GM18861 (cell line): Measurements from ENCODE around the gene ANKS3.

ENCODE experiments used
- ATAC-seq: cut with Tn5 transposase; IDR thresholded peaks from one replicate; pipeline ENCODE4 v1.9.1; 2021; ENCODE audit not compliant: unreplicated experiment

Gene ANKS3

DNA sequence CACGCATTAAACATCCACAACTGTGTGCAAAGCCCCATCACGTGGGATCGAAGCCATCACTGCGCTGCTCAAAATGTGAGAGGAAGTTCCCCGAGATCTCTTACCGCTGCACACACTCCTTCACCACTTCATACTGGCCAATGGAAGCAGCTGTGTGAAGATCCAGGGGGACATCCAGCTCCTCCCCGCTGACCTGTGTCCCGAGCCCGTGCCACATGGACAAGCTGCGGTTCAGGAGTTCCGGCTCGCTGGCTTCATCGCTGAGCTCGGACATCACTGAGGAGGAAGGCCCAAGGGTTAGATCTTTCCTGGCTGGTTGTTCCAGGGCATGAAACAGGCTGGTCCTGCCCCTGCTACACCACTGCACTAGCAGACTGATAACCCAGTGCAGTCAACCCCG is 4.2 kb downstream of the ANKS3 start:
- ATAC-seq: no peak

DNA sequence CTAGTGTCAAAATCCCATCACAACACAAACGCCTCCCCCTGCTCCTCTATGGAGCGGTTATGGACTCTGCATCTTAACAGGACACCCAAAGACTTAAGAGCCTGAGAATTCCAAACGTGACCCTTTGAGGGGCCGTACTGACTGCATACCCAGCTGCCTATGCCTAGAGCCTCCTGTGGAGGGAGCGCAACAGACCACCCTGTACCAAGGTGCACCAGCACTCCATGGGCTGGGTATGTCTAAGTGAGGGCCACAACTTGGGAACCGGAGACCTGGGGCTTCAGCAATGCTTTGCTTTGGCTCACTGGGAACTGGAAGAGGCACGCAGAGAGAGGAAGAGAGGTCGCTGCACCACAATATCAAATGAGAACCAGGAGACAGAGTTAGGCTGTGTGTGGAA is 5.4 kb downstream of the ANKS3 start:
- no peak for ATAC-seq

DNA sequence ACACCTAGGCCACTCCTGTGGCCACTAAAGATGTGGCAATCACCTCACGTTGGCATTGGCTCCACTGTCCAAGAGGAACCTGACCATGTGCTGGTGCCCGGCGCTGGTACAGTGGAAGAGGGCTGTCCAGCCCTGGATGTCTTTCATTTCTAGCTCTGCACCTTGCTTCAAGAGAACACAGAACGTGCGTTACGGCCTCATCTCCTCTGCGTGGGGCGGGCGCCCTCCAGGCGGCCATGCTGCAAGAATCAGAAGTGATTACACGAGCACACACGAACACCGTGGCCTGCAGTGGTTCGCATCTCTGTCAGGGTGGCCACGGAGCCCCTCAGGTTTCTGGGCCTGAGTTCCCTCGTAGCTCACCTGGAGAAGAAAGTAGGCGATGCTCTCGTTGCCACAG is 7.5 kb downstream of the ANKS3 start:
- ATAC-seq: no peak

DNA sequence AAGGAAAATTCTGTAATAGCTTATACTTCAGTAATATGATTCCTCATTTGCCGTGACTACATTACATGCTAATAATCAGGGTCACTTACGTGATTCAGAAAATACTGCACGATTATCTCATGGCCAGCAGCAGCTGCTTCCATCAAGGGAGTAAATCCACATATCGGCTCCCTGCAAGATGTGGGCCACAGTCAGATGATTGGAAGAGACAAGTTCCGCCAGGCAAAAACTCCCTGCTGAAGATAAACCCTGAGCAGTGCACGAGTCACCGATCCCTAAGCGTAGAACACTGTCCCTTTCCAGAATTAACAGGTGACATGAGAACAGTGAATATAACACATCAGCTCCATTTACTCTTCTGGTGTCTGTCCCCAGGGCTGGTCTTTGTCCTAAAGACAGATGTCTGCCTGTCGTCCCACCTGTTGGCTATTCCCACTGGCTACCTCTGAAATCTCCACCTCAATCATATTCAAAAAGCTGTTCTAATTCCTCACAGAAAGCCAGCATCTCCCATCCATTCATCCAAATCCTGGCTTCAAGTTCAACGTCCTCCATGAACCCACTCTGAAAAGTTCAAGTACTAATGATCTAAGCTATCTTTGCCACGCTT is 9.3 kb downstream of the ANKS3 start:
- ATAC-seq: no peak

DNA sequence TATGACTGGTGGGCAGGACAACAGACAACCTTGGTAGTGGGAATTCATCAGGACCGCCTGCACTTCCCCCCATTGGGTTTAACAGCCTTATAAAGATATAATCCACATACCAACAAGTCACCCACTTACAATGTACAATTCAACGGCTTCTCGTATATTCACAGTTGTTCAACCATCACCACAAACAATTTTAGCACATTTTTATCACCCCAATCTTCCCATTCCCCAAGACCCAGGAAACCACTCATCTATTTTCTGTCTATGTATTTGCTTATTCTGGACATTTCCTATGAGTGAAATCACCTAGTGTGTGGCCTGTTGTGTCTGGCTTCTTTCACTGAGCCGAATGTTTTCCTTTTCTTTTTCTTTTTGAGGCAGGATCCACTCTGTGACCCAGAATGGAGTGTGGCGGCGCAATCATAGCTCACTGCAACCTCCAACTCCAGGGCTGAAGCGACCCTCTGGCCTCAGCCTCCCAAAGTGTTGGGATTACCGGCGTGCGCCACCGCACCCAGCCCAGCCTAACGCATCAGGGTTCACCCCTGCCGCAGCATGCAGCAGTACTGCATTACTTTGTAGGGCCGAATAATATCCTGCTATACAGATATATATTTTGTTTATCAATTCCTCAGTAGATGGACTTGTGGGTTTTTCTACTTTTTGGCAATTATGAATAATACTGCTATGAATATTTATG is 10.9 kb downstream of the ANKS3 start:
- no peak for ATAC-seq

DNA sequence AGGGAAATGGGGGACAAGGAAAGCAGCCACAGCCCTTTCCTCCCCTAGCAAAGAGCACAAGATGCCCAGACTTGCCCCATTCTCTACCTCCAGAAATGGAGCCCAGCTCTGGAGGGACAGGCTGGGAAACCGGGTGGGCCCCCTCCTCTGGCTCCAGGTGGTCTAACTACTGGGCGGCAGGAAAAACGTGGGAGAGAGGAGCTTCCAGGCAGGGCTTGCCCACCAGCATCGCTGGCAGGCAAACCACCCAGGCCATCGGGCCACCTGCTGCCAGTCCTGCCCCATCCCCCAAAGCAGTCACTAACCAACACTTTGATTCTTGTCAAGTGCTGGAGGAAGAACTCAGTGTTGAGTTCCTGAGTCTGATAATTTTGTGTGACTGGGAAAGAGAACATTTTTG is 15.6 kb downstream of the ANKS3 start:
- ATAC-seq: no peak

DNA sequence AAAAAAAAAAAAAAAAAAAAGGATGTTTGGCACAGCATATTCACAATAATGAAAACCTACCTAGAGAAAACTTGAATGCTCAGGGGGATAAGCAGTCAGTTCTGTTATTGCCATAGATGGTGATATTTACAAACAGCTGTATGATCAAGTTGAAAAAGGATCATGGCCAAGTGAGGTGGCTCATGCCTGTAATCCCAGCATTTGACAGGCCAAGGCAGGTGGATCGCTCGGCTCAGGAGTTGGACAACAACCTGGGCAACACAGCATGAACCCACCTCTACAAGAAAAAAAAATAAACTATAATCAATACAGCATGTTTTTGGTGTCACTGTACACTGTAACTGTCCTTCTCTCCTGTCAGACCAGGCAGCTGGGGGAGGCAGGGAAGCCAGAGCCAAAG is 19.1 kb downstream of the ANKS3 start:
- no peak for ATAC-seq

DNA sequence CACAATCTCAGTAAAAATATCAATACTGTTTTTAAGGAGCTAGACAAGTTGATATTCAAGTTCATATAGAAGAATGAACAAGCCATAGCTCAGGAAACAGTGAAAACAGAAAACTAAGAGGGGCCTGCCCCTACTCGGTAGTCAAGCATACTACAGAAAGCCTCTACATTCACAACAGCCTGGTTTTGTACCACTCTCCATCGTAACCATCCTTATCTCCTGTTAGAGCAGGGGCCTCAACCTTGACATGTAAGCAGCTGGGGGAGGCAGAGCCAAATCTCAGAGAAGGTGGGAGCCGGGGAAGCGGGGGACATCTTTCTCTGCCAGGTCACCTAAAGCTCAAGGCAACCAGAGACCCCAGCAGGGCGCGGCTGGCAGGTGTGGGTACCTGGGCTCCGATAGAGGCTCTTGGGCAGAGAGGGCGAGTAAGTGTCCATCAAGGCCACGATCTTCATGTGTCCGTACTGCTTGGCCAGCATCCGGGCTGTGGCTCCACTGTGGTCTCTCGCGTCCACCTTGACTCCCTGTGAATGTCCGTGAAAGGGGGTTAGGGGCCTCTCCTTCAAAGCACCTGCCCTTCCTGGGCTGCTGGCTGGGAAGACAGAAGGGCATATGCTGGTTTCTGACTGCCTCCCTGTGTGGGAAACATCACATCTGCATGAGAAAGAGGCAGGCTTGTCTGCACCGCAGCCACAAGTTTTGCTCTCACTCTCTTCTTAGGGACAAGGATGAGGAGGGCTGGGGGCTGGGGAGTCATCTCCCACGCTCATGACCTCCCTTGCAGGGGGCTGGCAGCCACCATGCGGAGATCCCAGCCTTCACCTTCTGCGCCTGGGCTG is 20.2 kb downstream of the ANKS3 start:
- no peak for ATAC-seq

DNA sequence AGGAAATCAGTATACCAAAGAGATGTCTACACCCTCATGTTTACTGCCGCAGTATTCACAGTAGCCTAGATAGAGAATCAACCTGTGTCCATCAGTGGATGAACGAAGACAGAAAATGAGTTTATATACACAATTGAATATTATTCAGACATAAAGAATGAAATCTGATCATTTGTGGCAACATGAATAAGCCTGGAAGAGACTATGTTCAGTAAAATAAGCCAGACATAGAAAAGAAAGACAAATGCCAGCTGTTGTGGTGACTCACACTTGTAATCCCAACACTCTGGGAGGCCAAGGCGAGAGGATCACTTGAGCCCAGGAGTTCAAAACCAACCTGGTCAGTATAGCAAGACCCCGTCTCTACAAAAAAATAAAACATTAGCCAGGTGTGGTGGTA is 24.6 kb downstream of the ANKS3 start:
- ATAC-seq: no peak

DNA sequence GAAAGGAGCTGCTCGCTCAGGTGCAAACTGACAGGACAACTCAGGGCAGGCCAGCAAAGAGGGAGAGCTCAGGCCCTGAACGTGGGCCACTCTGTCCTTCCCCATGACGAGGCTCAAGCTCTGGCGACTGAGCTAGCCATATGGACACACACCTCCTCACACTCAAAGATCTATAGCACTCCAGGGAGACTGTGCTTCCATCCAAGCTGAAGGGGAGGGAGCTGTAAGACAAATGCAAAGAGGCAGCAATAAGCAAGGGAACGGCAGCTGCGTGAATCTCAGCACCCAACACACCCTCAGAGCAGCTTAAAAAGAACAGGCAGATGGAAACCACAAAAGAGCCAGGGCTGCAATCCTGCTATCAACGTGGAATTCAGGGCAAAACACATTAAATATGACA is 27.2 kb downstream of the ANKS3 start:
- ATAC-seq: no peak

DNA sequence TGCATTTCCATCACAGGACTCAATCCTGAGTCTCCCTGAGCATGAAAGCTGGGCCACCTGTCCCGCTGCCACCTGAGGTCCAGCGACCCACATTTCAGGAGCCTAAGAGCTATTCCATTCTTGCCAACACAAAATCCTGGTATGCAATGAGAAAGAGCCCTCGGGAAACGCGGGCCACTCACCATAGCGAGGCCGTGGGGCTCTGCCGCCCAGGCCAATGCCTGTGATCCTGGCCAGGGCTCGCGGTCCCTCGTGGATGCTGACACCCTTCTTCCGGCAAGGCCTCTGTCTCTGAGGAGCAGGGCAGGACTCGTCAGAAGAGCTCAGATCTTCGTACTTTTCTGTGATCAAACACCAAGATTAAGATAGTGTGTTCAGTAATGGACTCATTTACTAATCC is 29.2 kb downstream of the ANKS3 start:
- ATAC-seq: no peak

DNA sequence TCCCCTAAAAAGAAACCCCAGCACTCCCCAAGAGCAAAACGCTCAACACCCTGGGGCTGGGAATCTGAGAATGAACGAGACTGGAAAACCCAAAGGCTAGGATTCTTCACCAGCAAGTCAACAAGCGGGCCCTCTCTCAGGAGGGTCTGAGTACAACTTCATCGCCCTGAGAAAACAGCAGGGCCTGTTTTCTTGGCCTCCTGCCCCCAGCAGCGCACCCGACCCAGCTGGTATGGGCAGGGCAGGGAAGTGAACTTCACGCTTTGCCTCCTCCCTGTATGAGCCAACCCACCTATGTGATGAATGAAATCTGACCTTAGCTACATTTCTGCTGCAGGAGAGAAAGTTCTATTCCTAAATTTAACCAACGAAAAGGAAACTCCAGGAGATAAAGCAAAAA is 29.6 kb downstream of the ANKS3 start:
- no peak for ATAC-seq

DNA sequence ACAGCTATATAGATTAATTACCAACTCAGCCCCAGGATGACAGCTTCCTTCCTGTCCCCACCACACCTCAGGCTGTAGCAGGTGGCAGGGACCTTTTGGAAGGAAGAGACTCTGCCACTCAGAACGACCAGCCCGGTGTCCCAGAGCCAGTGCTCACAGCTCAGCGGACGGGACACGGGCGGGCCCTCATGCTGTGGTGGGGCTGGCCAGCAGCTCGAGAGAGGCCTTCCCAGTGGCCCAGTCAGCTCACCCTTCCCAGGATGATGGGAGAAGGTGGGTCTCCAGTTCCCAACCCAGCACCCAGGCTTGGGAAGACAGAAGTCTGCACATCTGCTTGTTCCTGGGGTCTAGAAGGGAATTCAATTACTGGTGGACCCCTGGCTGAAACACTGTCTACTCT is 30.2 kb downstream of the ANKS3 start:
- no peak for ATAC-seq

DNA sequence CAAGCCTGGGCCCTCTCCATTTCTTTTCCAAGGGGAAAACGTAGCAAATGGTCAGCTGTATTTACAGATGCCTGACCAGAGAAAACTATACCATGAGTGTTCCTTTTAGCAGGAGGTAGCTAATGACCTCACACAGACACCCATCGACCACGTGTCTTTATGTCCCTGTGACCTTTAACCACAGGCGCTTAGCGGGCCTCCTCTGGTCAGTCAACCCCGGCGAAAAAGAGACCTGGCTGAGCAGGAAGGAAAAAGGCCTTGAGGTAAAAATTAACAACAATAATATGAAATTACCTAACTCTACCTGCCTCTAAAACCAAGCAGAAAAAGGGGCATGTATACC is 31.6 kb downstream of the ANKS3 start:
- no peak for ATAC-seq

DNA sequence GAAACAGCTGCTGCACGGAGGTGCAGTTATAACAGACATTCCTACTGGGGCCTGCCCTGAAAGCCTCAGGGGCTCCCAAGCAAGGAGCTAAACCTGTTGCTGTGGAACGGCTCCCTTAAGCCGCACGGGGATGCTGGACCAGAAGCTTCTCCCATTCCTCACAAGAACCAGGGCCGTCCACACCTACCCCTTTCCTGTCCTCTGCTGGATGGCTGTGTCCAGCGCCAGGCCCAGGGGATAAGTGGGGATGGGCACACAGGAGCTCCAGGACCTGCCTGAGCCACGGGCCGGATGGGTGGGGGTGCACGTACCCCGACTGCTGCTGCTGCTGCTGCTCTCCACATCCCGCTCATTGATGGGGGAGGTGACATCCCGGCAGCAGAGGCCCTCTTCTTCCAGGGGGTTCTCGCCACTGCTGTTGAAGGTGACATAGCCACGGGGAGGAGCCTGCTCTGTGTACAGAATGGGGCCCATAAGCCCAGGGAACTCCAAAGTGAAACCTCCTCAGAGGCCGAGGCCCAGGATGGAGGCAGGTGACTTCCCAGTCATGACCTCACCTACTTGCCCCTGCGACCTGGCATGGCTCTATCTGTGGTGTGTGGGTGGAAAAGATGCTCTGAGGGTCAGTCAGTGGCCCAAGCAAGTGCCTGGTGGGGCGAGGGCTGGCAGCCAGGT is 32.1 kb downstream of the ANKS3 start:
- no peak for ATAC-seq

DNA sequence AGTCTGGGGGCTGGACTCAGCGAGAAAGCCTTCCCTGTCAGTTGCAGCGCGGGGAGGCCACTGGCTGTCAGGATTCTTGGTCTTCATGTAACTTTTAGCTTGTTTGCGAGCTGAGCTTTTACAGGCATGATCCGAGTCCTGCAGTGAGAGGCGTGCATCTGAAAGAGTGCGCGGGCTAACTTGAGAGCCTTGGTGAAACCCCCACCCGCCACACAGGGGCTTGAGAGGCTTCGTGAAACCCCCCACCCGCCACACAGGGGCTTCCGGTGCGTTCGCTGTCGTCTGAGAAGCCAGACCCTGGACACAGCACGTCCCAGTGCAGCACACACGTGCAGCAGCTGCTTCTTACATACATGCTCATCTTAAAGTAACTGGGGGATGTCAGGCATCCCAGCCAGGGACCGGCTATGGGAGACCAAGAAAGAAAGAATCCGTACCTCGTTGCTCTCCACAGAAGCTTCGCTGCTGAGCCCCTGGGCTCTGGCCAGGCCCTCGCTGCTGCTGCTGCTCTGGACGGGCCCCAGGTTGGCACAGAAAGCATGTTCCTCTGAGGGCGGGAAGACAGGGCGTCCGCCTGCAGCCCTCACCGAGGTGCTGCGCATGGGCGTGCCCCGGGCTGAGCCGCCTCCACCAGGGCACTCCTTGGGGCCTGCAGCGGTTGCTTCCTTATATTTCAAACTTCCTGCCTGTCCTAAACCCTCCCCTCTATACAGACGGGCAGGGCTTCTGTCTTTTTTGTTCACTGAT is 32.9 kb downstream of the ANKS3 start:
- ATAC-seq: no peak

DNA sequence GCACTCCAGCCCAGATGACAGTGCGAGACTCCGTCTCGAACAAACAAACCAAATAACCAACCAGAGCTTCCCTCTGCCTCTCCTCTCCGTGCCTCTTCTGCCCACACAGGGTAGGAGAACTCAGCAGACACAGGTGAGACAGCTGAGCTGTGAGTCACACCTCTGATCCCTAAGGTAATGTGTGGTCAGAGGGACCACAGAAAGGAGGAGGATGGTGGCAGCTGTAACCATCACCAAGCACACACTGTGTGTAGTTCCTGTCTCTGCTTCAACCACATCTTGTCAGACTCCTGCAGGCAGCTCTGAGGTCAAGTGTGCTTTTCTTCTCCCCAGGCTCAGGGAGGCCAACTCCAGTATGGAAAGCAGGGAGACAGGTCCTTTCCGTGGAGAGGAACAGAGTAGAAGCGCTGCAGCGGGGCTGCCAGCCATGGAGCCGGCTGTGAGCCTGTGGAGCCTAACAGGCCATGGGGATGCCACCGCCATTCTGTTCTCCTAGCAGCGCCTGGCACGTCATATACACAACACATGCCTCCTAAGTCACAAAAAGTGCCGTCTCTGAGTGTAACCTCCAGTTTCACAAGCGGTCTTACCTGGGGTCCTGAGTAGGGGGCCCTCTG is 33.6 kb downstream of the ANKS3 start:
- ATAC-seq: no peak

DNA sequence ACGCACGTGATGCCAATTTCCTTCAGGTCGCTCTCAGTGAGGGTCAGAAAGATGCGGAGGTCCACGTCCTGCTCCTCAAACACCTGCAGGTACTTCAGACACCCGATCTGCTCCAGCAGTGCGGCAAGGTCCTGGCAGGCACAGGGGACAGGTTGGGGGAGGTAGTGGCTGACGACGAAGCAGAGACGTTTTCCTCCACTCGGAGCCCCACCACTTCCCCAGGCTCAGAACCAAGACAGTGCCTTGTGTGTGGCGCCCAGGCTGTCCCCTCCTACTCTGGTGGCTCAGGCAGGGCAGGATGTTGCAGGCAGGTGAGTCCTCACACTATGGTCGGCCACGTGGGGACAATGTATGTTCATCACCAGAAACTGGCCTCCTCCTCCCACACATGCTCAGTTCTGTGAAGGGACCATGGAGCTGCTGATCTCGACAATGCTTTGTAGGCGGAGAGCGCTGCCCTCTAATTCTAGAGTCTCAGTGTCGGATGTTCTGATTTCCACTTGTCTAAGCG is 35.0 kb downstream of the ANKS3 start:
- no peak for ATAC-seq

DNA sequence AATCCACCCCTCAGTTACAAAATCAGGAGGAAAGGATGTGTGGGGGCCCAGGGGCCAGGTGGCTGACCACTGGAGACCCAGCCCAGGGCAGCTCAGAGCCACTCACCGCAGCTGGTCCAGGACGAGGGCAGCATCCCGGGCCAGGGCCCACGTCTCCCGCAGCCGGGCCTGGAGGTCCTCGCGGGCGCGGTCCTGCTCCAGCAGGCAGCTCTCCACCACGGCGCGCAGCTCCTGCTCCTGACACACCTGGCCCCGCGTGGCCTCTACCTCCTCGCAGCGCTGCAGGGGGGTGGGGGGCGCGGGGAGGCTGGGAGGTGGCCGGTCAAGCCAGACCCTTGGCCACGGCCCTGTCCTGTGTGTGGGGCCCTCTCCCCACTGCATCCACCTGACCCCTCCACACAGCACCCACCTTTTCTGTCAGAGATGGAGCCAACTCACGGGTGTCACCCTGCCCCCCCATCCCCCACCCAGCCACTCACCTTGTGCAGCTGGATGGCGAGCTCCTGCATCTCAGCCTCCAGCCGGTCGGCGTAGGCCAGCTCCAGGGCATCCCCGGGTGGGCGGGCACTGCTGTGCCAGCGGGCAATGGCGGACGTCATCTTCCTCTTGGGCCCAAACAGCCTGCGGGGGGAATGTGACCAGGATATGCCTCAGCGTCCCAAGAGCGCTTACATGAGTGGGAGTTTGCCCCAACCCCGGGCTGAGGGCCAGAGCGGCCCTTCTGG is 35.6 kb downstream of the ANKS3 start:
- no peak for ATAC-seq

DNA sequence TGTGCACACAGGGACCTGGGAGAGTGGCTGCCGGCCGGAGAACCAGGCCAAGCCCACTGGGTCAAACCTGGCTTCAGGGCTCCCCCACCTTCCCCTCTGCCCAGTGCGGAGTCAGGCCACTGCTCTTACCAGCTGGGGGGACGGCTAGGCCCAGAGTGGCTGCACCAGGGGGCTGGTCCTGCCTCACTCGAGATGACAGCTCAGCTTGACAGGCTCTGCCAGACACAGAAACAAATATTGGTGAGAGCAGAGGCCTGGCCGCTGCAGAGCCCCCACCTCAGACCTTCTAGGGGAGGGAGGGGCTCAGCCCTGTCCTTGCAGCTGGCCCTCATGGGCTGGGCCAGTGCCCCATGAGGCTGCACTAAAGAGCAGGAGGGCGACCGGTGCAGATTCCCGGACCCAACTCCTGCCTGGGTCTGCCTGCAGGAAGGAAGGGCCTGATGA is 36.2 kb downstream of the ANKS3 start:
- ATAC-seq: no peak
